NCI-H524 (cell line): Measurements from ENCODE around the gene RAB10.
"Not testable (repeated sequence)": the region's sequence is repeated elsewhere in the genome, so short reads cannot be mapped to it uniquely, and the experiment has no call there.

Experiments
- DNase-seq, 2 experiments: peaks; one replicate each; lab custom pipeline; 2025; lab: John Stamatoyannopoulos, UW

The RAB10 gene

GRCh38 chr2:26088931-26089330 is 55.0 kb downstream of the RAB10 start:
- not testable (repeated sequence) for DNase-seq

- no peak for DNase-seq
Observed at GRCh38 chr2:26089337-26089736, 55.5 kb downstream of the RAB10 start.

- DNase-seq = no peak
Observed at GRCh38 chr2:26095758-26096157, 61.9 kb downstream of the RAB10 start.

GRCh38 chr2:26099933-26100332 is 66.0 kb downstream of the RAB10 start:
- no peak for DNase-seq

- no peak for DNase-seq
Observed at GRCh38 chr2:26100384-26100783, 66.5 kb downstream of the RAB10 start.

- no peak for DNase-seq
Observed at GRCh38 chr2:26103752-26104151, 69.9 kb downstream of the RAB10 start.

GRCh38 chr2:26108701-26109100 is 74.8 kb downstream of the RAB10 start:
- DNase-seq = not testable (repeated sequence)

- no peak for DNase-seq
Observed at GRCh38 chr2:26112201-26112600, 78.3 kb downstream of the RAB10 start.

- DNase-seq = no peak
Observed at GRCh38 chr2:26114151-26114550, 80.3 kb downstream of the RAB10 start.

- no peak for DNase-seq
Observed at GRCh38 chr2:26118682-26119081, 84.8 kb downstream of the RAB10 start.

- no peak for DNase-seq
Observed at GRCh38 chr2:26119521-26119920, 85.6 kb downstream of the RAB10 start.

- no peak for DNase-seq
Observed at GRCh38 chr2:26122630-26123029, 88.7 kb downstream of the RAB10 start.

- no peak for DNase-seq
Observed at GRCh38 chr2:26123426-26123825, 89.5 kb downstream of the RAB10 start.

- DNase-seq = no peak
Observed at GRCh38 chr2:26126074-26126473, 92.2 kb downstream of the RAB10 start.

GRCh38 chr2:26128176-26128575 is 94.3 kb downstream of the RAB10 start:
- no peak for DNase-seq

GRCh38 chr2:26130763-26131162 is 96.9 kb downstream of the RAB10 start:
- DNase-seq = no peak

- DNase-seq = no peak
Observed at GRCh38 chr2:26136451-26136850, 102.6 kb downstream of the RAB10 start.

- DNase-seq = peak; percentile 85 to 94
Observed at GRCh38 chr2:26139269-26140183, 105.6 kb downstream of the RAB10 start.

- DNase-seq = no peak
Observed at GRCh38 chr2:26141145-26141769, 107.4 kb downstream of the RAB10 start.

- DNase-seq = no peak
Observed at GRCh38 chr2:26144031-26144430, 110.1 kb downstream of the RAB10 start.

GRCh38 chr2:26144953-26145680 is 111.2 kb downstream of the RAB10 start:
- DNase-seq = peak; percentile 25 to 74

GRCh38 chr2:26148501-26148900 is 114.6 kb downstream of the RAB10 start:
- DNase-seq = no peak

GRCh38 chr2:26150243-26150642 is 116.4 kb downstream of the RAB10 start:
- no peak for DNase-seq
